Activated CD4-positive, alpha-beta T cell treated with anti-CD3 and anti-CD28 coated beads for 36 hours (primary cell): ENCODE data around the gene SPATA19. TPM values are rescaled to one million over a fixed set of nuclear protein-coding genes. Genes with fewer than 3 reads are reported as not detected.
"Not testable (repeated sequence)": the region's sequence is repeated elsewhere in the genome, so short reads cannot be mapped to it uniquely, and the experiment has no call there.

Experiments used
- ATAC-seq: fragments of 200-7000 bp; cut with Tn5 transposase; one replicate; pipeline ENCODE4 v1.10.0; 2021; ENCODE audit warnings: mild to moderate bottlenecking, moderate library complexity
- CTCF ChIA-PET: fragments of 350-600 bp; sonication (Branson Sonifier 250); formaldehyde crosslinking; loops from one replicate; lab custom pipeline; 2021; ENCODE audit warnings: antibody characterized with exemption; lab: Charles Lee
- POLR2A ChIA-PET: fragments of 350-600 bp; sonication (Branson Sonifier 250); formaldehyde crosslinking; loops from one replicate; lab custom pipeline; 2021; ENCODE audit warnings: antibody characterized with exemption, inconsistent platforms; lab: Charles Lee
- DNase-seq: peaks from one replicate; pipeline ENCODE4 v3.0.0-alpha.2; 2020
- H3K27ac Mint-ChIP-seq: one replicate; pipeline ENCODE4 v1.8.0; 2021; ENCODE audit warnings: mixed read lengths
- H3K27me3 Mint-ChIP-seq: one replicate; pipeline ENCODE4 v1.8.0; 2021; ENCODE audit warnings: mixed read lengths
- H3K36me3 Mint-ChIP-seq: one replicate; pipeline ENCODE4 v1.8.0; 2021; ENCODE audit warnings: low read depth, mixed read lengths
- H3K4me1 Mint-ChIP-seq: one replicate; pipeline ENCODE4 v1.8.0; 2021; ENCODE audit warnings: mixed read lengths
- H3K4me3 Mint-ChIP-seq: one replicate; pipeline ENCODE4 v1.8.0; 2021; ENCODE audit warnings: mild to moderate bottlenecking, moderate library complexity, mixed read lengths
- H3K9me3 Mint-ChIP-seq: one replicate; pipeline ENCODE4 v1.8.0; 2021; ENCODE audit warnings: low read depth, mixed read lengths
- intact Hi-C, 2 experiments: fragments of 100-400 bp; cut with DNase I in 1 of 2; cut with micrococcal nuclease in 1 of 2; formaldehyde crosslinking; loops; one replicate each; pipeline versions ENCODE4 v1.14.2 to v1.15.1; 2022 to 2024; cut with DNase I, micrococcal nuclease
- total RNA-seq, 2 experiments: library from RNA; stranded (reverse); gene quantifications; one replicate each; pipeline ENCODE4 v1.2.3, GENCODE V29; 2021

Gene SPATA19
- total RNA-seq, 2 experiments from 2014 or later: not detected

DNA sequence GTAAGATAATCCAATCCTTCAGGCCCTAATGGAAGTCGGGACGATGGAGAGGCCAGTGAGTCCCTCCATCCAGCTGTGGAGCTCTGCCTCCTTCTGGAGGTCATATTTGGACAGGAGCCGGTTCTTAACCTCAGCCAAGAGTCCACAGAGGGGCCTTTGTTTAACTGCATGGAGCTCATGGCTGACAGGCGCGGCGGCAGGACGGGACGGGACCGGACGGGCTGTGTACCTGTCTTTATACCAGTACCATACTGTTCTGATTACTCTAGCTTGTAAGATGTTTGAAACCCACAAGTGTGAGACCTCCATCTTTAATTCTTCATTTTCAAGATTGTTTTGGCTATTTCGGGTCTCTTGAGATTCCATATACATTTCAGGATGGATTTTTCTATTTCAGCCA lies 20.2 kb upstream of the SPATA19 start:
- Mint-ChIP-seq H3K4me1 (no peaks in the 10 kb centered on the region), H3K4me3 (no peak overlapping the region), H3K36me3 (no peaks in the 10 kb centered on the region), H3K9me3 (no peaks in the 10 kb centered on the region), H3K27me3 (peaks cover 16% of the 10 kb centered on the region), H3K27ac (no peak overlapping the region)
- ATAC-seq (no peak), DNase-seq (no peak)
- POLR2A ChIA-PET: no interaction called here
- CTCF ChIA-PET: no interaction called here
- intact Hi-C loops: no loop called here

DNA sequence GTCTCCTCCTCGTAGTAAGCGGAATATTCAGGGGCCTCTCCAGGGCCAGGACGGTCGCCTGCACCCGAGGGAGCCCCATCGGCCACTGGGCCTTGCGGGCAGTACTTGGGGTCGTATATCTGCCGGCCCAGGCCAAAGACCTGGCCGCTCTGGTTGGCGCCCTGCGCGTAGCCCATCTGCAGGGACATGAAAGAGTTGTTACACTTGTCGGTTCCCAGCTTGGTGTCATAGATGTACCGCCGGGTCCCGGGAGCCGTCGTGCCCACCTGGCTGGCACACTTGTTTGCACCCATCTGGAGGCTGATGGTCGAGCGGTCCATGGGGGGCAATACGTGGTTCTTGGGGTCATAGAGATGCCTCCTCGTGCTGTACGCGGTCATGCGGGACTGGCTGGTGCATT lies 19.4 kb upstream of the SPATA19 start:
- no peak for ATAC-seq
- peaks cover 19% of the 10 kb centered on the region for H3K27me3 Mint-ChIP-seq
- no peaks in the 10 kb centered on the region for H3K4me1 Mint-ChIP-seq
- ChIA-PET POLR2A (no interaction called here), CTCF (no interaction called here)
- DNase-seq: no peak
- intact Hi-C loops: no loop called here
- H3K9me3 Mint-ChIP-seq: no peaks in the 10 kb centered on the region
- H3K27ac Mint-ChIP-seq: no peak overlapping the region
- H3K4me3 Mint-ChIP-seq: no peak overlapping the region
- H3K36me3 Mint-ChIP-seq: no peaks in the 10 kb centered on the region

DNA sequence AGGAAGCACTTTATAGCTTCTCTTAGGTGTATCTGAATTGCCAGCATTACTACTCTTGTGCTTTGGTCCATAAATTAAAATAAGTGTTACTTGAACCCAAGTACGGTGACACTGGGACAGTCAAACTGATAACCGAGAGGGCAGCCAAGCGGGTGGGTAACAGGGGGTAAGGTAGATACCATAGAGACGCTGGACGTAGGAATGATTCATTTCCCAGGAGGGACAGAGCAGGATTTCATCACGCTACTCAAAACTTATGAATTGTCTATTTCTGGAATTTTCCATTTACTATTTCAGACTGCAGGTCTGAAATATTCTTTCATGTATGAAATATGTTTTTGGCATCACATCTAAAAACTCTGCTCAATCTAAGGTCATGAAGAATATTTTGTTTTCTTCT lies 14.8 kb upstream of the SPATA19 start:
- Mint-ChIP-seq H3K27ac (no peak overlapping the region), H3K9me3 (no peaks in the 10 kb centered on the region), H3K4me3 (no peak overlapping the region), H3K4me1 (no peaks in the 10 kb centered on the region), H3K36me3 (no peaks in the 10 kb centered on the region), H3K27me3 (peaks cover 31% of the 10 kb centered on the region)
- CTCF ChIA-PET: interaction anchor here (1.0 kb wide), 1 partner anchor 25 kb away, joined by 4 read pairs; no protein-coding TSS in a partner anchor
- intact Hi-C loops: no loop called here
- ATAC-seq (no peak), DNase-seq (no peak)
- POLR2A ChIA-PET: no interaction called here

DNA sequence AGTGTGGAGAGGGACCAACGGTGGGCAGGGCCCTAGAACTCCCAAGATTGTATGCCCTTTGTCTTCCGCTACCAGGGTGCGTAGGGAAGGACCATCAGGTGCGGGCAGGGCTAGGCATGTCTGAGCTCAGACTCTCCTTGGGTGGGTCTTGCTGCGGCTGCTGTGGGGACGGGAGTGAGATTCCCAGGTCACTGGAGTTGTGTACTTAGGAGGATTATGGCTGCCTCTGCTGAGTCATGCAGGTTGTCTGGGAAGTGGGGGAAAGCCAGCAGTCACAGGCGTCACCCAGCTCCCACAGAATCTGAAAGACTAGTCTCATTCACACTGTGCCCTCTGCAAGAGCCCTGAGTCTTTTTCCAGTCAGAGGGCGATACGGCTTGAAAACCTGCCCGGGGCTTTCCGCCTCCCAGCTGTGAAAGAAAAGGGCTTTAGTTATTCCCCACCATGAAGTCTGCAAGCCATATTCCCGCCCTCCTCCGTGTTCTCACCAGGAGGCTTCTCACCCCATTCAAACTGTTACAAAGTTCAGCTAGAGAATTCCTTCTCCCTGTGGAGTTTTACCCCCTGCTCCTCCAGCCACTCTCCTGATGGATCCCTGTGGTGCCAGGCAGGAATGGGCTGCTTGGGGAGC lies 9.1 kb upstream of the SPATA19 start:
- H3K36me3 Mint-ChIP-seq, H3K4me3 Mint-ChIP-seq, DNase-seq, intact Hi-C loops, ATAC-seq, H3K27ac Mint-ChIP-seq, POLR2A ChIA-PET, H3K9me3 Mint-ChIP-seq, H3K4me1 Mint-ChIP-seq: not testable (repeated sequence)
- CTCF ChIA-PET: interaction anchor here (0.6 to 1.4 kb wide), 2 partner anchors 28 to 327 kb away, joined by 3 read pairs; no protein-coding TSS in a partner anchor
- peaks cover 30% of the 10 kb centered on the region for H3K27me3 Mint-ChIP-seq

DNA sequence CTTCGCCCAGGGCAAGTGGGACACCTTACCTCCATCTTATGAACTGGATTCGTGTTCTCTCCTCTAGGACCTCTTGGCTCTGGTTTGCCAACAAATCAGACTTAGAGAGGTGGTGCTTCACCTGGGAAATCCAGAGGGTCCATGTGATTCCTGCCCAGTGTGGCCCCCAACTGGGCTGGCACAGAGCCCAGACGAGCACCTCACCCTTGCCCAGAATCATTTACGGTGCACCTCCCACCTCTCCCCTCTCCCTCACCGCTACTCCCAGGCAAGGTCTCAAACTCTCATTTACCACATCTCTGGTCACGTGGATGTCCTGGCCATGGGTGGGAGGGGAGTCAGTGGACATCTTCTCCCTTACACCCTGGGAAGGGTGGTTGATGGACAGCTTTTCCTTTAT lies 1.1 kb downstream of the SPATA19 start:
- POLR2A ChIA-PET: no interaction called here
- CTCF ChIA-PET: interaction anchor here (0.7 to 1.2 kb wide), 2 partner anchors 9 to 853 kb away, joined by 3 read pairs; no protein-coding TSS in a partner anchor
- H3K27ac Mint-ChIP-seq: no peak overlapping the region
- H3K27me3 Mint-ChIP-seq: peaks cover 27% of the 10 kb centered on the region
- peaks cover 5% of the 10 kb centered on the region for H3K9me3 Mint-ChIP-seq
- H3K36me3 Mint-ChIP-seq: no peaks in the 10 kb centered on the region
- ATAC-seq (no peak), DNase-seq (no peak)
- H3K4me1 Mint-ChIP-seq: peaks cover 2% of the 10 kb centered on the region
- H3K4me3 Mint-ChIP-seq: no peak overlapping the region
- intact Hi-C loops: no loop called here

DNA sequence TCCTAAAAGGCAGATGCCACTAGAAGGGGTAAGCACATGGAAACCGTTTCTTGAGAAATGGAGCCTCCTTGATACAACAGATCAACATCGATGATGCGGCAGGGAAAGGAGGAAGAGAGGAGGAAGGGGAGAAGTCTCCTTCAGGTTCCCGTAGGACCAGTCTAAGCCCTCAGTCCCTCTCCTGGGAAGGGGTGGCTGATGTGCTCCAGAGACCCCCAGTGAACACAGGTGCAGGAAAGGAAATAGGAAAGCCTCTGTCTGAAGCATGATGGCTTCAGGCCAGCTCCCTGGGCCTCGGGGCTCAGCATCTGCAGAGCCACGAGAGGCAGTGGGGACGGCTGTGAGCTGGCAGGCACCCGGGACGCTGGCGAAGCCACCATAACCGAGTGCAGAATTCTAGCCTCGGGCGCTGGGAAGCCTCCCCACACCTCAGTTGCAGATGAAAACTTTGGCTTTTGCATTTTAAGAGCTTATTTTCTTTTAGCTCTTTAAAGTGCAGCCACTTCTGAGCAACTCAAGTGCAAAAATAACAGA lies 1.8 kb downstream of the SPATA19 start:
- DNase-seq: no peak
- H3K9me3 Mint-ChIP-seq: peaks cover 2% of the 10 kb centered on the region
- ChIA-PET POLR2A (no interaction called here), CTCF (interaction anchor here (1.2 kb wide), 1 partner anchor 9 kb away, joined by 3 read pairs; no protein-coding TSS in a partner anchor)
- no peak for ATAC-seq
- peaks cover 2% of the 10 kb centered on the region for H3K4me1 Mint-ChIP-seq
- H3K27ac Mint-ChIP-seq: no peak overlapping the region
- H3K4me3 Mint-ChIP-seq: no peak overlapping the region
- H3K27me3 Mint-ChIP-seq: peaks cover 24% of the 10 kb centered on the region
- H3K36me3 Mint-ChIP-seq: no peaks in the 10 kb centered on the region
- intact Hi-C loops: no loop called here

DNA sequence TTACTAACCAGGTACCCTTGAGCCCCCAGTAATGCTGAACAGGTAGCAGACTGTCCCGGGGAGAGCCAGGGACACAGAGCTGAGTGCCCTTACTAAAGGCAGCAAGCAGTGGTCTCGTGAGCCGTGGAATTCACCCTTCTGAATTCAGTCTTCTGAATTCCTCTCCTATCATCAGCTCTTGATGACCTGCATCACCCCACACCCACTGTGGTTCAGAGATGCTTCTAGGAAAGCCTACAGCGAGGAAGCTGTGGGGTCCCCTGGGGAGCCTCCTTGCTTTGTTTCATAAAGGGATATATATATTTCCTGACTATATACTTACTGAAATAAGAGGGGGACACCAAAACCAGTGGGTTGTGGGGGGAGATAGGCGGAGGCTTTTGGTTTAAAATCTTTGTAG lies 2.6 kb downstream of the SPATA19 start:
- intact Hi-C loops: no loop called here
- no peak for DNase-seq
- no peaks in the 10 kb centered on the region for H3K36me3 Mint-ChIP-seq
- ChIA-PET CTCF (interaction anchor here (0.6 to 2.1 kb wide), 3 partner anchors 8 to 1148 kb away, joined by 3 to 7 read pairs (median 3); no protein-coding TSS in a partner anchor), POLR2A (no interaction called here)
- H3K4me3 Mint-ChIP-seq: no peak overlapping the region
- H3K4me1 Mint-ChIP-seq: peaks cover 2% of the 10 kb centered on the region
- peaks cover 21% of the 10 kb centered on the region for H3K27me3 Mint-ChIP-seq
- H3K9me3 Mint-ChIP-seq: peaks cover 4% of the 10 kb centered on the region
- no peak for ATAC-seq
- no peak overlapping the region for H3K27ac Mint-ChIP-seq

DNA sequence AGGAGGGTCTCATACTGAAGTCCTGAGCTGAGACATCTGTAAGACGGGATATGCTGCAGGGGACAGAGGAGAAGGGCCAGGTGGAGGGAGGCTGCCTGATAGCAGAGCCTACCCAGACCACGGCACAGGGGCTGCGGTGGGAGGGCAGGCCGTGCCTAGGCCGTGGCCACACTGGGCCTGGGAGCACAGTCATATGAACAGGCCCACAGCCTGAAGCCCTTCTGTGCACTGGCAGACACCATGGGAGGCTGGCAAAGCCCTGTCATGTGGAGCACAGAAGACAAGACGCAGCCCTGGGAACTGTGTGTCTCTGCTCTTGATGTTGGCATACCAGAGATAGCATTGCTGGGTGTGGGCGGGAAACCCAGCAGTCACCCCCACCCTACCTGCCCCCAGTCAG lies 3.3 kb downstream of the SPATA19 start:
- H3K27ac Mint-ChIP-seq: no peak overlapping the region
- no peak overlapping the region for H3K4me3 Mint-ChIP-seq
- peaks cover 4% of the 10 kb centered on the region for H3K9me3 Mint-ChIP-seq
- H3K36me3 Mint-ChIP-seq: no peaks in the 10 kb centered on the region
- peaks cover 24% of the 10 kb centered on the region for H3K27me3 Mint-ChIP-seq
- DNase-seq (no peak), ATAC-seq (no peak)
- peaks cover 2% of the 10 kb centered on the region for H3K4me1 Mint-ChIP-seq
- intact Hi-C loops: no loop called here
- CTCF ChIA-PET: interaction anchor here (2.1 kb wide), 1 partner anchor 20 kb away, joined by 7 read pairs; no protein-coding TSS in a partner anchor
- POLR2A ChIA-PET: no interaction called here

DNA sequence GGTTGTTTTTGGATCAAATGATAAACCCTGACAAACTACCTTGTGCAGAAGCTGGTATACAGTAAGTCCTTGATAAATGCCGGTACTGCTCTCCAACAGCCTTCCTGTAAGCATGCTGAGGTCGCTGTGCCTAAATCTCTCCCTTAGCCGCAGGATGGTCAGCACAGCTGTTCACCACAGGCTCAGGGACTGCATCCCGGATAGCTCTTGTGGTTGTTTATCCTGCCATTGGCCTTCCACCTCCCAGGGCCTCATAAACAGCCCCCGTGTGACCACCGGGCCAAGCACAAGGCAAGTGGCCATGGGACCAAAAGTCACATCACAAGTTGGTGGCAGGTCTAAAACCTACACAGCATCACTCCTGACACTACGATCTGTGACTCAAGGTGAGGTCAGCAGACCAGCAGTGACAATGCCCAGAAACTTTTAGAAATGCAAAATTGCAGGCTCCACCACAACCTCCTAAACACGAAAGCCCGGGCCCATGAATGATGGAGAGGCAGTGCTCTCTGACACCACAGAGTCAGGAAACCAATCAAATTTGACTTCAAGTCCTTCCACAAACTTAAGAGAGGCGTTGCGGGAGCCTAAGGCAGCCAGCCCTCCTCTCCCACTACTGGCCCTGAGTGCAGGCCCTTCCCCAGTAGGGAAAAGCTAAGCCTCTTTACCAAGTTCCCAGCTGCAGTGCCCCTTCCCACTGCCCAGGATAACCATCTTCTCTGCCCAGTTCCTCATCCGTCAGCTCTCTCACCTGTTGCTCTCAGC lies 3.9 kb downstream of the SPATA19 start:
- ATAC-seq (peak; percentile 16), DNase-seq (no peak)
- POLR2A ChIA-PET: no interaction called here
- H3K27ac Mint-ChIP-seq: no peak overlapping the region
- intact Hi-C loops: no loop called here
- peaks cover 20% of the 10 kb centered on the region for H3K27me3 Mint-ChIP-seq
- peaks cover 4% of the 10 kb centered on the region for H3K9me3 Mint-ChIP-seq
- CTCF ChIA-PET: interaction anchor here (2.1 kb wide), 1 partner anchor 20 kb away, joined by 7 read pairs; no protein-coding TSS in a partner anchor
- no peak overlapping the region for H3K4me3 Mint-ChIP-seq
- H3K4me1 Mint-ChIP-seq: peaks cover 2% of the 10 kb centered on the region
- no peaks in the 10 kb centered on the region for H3K36me3 Mint-ChIP-seq

DNA sequence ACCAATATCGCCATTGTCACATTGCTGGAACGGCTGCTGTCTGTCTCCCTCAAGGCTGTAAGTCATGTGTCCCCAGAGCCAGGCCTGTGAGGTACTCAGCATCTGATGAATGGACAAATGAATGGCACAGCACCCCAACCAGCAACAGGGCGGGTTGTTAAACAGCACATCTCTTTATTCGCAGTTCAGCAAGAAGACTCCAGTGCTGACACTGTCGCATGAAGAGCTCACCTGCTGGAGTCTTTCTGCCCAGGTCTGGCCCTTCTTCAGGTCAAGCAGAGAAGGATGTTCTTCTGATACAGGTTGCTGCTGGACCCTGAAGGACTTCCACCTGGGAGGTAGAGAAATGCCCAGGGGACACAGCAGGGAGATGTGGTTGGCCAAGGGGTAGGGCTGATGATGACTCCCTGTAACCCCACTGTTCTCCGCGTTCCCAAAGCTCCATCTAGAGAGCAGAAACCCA lies 4.8 kb downstream of the SPATA19 start:
- Mint-ChIP-seq H3K27me3 (peaks cover 15% of the 10 kb centered on the region), H3K4me3 (no peak overlapping the region), H3K27ac (no peak overlapping the region), H3K4me1 (peaks cover 6% of the 10 kb centered on the region), H3K36me3 (no peaks in the 10 kb centered on the region), H3K9me3 (peaks cover 2% of the 10 kb centered on the region)
- CTCF ChIA-PET: no interaction called here
- POLR2A ChIA-PET: no interaction called here
- no peak for DNase-seq
- no peak for ATAC-seq
- intact Hi-C loops: no loop called here
